Measurements from ENCODE around the gene RASSF3. TPM values are rescaled to one million over a fixed set of nuclear protein-coding genes. Genes with fewer than 3 reads are reported as not detected.

Gene RASSF3
- total RNA-seq, 4 donors from 2014 or later = 19.4 to 46.2 (median 30.1) TPM

DNA sequence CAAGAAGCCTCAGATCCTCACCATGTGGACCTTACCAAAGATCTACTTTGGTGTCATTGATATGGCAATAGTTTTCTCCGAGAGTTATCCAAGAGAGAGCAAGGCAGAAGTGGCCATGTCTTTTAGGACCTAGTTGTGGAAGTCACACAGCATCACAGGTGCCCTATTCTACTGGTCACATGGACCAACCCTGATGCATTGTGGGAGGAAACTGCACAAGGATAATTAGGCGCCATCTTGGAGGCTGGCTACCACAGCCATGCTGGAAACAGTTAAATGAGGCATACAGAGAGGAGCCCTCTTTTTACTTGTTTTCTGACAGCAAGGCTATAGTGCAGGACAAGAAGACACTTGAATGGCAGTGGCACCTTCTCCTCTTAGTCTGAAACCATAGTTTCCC is 99.1 kb downstream of the RASSF3 start:
- TF ChIP-seq, protein P1, sequence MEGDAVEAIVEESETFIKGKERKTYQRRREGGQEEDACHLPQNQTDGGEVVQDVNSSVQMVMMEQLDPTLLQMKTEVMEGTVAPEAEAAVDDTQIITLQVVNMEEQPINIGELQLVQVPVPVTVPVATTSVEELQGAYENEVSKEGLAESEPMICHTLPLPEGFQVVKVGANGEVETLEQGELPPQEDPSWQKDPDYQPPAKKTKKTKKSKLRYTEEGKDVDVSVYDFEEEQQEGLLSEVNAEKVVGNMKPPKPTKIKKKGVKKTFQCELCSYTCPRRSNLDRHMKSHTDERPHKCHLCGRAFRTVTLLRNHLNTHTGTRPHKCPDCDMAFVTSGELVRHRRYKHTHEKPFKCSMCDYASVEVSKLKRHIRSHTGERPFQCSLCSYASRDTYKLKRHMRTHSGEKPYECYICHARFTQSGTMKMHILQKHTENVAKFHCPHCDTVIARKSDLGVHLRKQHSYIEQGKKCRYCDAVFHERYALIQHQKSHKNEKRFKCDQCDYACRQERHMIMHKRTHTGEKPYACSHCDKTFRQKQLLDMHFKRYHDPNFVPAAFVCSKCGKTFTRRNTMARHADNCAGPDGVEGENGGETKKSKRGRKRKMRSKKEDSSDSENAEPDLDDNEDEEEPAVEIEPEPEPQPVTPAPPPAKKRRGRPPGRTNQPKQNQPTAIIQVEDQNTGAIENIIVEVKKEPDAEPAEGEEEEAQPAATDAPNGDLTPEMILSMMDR (IDR thresholded peaks at IDR 0.05; ENCODE audit: low read depth) = no peak

DNA sequence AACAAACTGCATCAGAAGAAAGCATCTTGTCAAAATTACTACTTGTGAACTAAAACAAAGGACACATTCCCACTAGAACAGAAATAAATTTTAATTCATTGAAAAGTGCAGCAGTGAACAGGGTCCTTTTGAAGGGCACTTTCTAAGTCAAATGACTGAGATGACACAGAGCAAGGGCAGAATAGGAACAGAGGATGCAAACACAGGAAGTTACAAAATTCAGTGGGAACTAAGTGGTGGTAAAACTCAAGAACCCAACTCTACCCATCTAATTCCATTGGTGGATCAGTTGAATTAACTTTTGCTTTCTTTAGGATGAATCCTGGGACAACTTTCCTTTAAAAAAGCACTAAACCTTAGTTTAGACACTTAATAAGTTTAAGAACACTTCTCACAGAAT is 103.1 kb downstream of the RASSF3 start:
- TF ChIP-seq, protein P1 (IDR thresholded peaks at IDR 0.05; ENCODE audit: low read depth) = no peak

DNA sequence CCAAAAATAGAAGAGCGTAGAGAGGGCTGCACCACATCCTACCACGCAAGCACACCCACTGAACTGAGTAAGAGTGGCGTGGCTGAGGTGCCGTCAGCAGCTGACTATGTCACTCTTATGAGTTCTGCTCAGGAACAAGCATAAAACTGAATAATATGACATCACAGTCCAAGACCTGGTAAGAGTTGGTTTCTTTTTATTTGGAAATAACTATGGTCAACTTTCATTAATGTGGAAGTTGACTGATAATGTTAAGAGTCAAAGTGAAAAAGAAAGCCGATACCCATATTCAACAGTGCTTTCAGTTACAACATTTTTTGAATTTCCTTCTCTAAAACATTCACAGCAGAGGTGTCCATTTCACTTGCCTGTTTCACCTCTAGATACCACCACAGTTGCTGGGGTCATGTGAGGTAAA is 104.3 kb downstream of the RASSF3 start:
- TF ChIP-seq, protein P1 (IDR thresholded peaks at IDR 0.05; ENCODE audit: low read depth) = no peak

DNA sequence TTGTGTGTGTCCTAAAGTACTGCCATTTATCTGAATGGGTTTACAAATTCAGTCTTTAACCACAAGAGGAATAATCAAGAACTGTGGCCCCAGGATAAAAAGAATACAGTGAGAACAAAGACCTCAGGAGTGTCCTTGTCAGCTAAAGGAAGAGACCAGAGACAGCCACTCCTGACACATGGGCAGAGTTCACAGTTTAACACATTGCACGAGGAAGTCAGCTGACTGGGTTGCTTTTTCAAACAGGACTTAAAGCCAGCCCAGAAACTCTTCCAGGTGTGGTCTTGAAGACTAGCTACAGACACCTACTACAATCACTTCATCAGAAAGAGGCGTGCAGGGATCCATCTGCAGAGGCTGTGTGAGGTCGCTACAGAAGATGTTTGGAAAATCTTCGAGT is 106.1 kb downstream of the RASSF3 start:
- TF ChIP-seq, protein P1 (IDR thresholded peaks at IDR 0.05; ENCODE audit: low read depth) = no peak

- TF ChIP-seq, protein P1 (IDR thresholded peaks at IDR 0.05; ENCODE audit: low read depth) = no peak
These were observed 106.7 kb downstream of the RASSF3 start for GRCh38 chr12:64716839-64717455.

DNA sequence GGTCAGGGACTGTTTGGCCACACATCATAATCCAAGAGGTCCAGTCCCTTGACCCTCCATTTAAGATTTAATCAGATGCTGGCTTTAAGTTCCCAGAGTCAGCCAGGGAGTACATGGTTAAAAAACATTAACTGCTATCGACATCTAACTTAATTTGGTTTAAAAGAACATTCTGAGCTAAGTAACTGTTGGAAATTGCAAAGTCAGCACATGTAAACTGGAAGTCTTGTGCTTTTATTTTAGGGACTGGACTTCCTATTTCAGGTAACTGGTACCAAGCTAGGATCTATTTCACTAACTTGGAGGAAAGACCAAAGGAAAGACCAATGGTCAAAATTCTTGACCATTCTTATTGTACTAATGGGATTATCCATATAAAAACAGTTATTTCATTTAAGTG is 108.4 kb downstream of the RASSF3 start:
- TF ChIP-seq, protein P1 (IDR thresholded peaks at IDR 0.05; ENCODE audit: low read depth) = no peak

DNA sequence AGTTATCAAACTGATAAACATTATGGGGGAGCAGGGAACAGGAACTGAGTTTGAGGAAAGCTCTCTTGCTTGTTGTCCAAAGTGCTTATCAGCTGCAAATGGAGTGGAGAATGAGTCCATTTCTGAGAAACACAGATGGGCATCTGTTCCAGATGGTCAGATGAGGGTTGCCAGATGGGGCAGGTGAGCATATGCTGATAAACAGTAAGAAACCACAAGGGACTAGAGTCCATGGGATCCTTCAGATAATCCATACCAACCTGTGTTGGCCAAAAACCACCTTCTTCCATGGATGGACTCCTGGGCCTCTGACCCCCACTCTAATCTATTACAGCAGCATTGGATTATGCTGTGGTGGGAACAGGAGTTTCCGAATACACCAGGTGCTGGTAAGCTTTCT is 110.6 kb downstream of the RASSF3 start:
- TF ChIP-seq, protein P1 (IDR thresholded peaks at IDR 0.05; ENCODE audit: low read depth) = no peak
